Cardiac muscle cell (in vitro differentiated cells and primary cell): Measurements from ENCODE around the gene MRPS18A. TPM values are rescaled to one million over a fixed set of nuclear protein-coding genes. Genes with fewer than 3 reads are reported as not detected.

Source experiments
- DNase-seq, 2 donors: peaks; one replicate each; pipeline versions ENCODE4 v3.0.0 to v3.0.0-alpha.2; 2010 to 2017; ENCODE audit warnings: low read depth in 1 of 2, low spot score in 1 of 2
- H3K27ac ChIP-seq: fragments of 200-600 bp; sonication (generic); 2 replicates; pipeline ENCODE4 v1.5.1; 2016
- H3K27me3 ChIP-seq: fragments of 200-600 bp; sonication (generic); 2 replicates; pipeline ENCODE4 v1.6.0; 2016; ENCODE audit warnings: control low read depth
- H3K36me3 ChIP-seq: fragments of 200-600 bp; sonication (generic); 2 replicates; pipeline ENCODE4 v1.5.1; 2016; ENCODE audit warnings: control low read depth
- H3K4me1 ChIP-seq: fragments of 200-600 bp; sonication (generic); 2 replicates; pipeline ENCODE4 v1.8.1; 2017; ENCODE audit warnings: low read depth, mild to moderate bottlenecking, mixed run types
- H3K4me3 ChIP-seq: fragments of 200-600 bp; sonication (generic); 2 replicates; pipeline ENCODE4 v1.5.1; 2016; ENCODE audit warnings: mild to moderate bottlenecking
- H3K9me3 ChIP-seq: fragments of 200-600 bp; sonication (generic); 2 replicates; pipeline ENCODE4 v1.5.1; 2017; ENCODE audit warnings: low read depth, mild to moderate bottlenecking, control low read depth
- polyA plus RNA-seq: library from polyadenylated mRNA; unstranded; fragments of >200 nt; fragmentation: Nextera tagmentation; extraction: Ambion mirVana; gene quantifications from 2 replicates; pipeline ENCODE4 v1.2.1, GENCODE V29; 2016
- total RNA-seq: library from RNA; depleted of rRNA; stranded (reverse); fragments of >200 nt; gene quantifications from 2 replicates; pipeline ENCODE4 v1.2.3, GENCODE V29; 2016
- TF ChIP-seq, protein P1 (sequence below): IDR thresholded peaks from 2 replicates; pipeline ENCODE4 v1.5.1; 2012; ENCODE audit warnings: low read depth, mild to moderate bottlenecking, low read length

Gene MRPS18A
- total and polyA plus RNA-seq, 2 experiments from 2014 or later = 65.9 to 87.0 TPM

DNA sequence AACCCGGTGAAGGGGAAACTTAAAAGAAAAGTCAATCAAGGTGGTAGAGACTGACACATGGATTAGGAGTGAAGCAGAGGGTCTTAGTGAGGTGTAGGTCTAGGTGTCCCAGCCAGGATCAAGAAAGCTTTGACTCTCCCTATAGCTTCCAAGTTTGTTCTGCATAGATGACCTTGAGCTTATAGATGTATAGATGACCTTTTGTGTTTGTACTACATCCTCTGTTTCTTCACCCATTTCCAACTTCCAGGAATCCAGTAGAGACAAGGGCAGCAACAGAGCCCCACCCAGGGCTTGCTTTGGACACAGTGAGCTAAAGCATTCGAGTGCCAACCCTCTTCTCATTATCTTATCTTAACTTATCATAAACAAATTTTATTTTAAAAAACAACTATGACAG, 1.8 kb upstream of the MRPS18A start:
- Histone ChIP-seq H3K9me3 (no peaks in the 10 kb centered on the region), H3K27ac (no peak overlapping the region), H3K36me3 (no peaks in the 10 kb centered on the region), H3K27me3 (no peaks in the 10 kb centered on the region), H3K4me3 (no peak overlapping the region), H3K4me1 (peaks cover 9% of the 10 kb centered on the region)
- DNase-seq = no peak
- TF ChIP-seq, protein P1, sequence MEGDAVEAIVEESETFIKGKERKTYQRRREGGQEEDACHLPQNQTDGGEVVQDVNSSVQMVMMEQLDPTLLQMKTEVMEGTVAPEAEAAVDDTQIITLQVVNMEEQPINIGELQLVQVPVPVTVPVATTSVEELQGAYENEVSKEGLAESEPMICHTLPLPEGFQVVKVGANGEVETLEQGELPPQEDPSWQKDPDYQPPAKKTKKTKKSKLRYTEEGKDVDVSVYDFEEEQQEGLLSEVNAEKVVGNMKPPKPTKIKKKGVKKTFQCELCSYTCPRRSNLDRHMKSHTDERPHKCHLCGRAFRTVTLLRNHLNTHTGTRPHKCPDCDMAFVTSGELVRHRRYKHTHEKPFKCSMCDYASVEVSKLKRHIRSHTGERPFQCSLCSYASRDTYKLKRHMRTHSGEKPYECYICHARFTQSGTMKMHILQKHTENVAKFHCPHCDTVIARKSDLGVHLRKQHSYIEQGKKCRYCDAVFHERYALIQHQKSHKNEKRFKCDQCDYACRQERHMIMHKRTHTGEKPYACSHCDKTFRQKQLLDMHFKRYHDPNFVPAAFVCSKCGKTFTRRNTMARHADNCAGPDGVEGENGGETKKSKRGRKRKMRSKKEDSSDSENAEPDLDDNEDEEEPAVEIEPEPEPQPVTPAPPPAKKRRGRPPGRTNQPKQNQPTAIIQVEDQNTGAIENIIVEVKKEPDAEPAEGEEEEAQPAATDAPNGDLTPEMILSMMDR = no peak

DNA sequence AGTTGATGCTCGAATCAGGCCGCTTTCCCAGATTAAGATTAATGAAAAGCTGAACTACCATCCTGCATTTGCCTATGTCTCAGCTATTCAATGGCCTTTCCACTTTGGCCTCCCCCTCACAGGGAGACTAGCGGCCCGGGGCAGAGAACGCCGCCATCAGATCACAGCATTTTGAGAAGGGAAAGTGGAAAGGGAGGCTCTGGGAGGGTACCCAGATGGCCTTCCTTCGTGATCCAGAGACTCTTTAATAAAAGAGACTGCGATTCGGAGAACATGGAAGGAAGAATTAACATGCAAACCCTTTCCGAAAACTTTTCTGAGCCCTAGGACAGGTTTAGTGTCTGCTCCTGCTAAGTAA, 533 bp downstream of the MRPS18A start:
- no peaks in the 10 kb centered on the region for H3K9me3 ChIP-seq
- TF ChIP-seq, protein P1 = no peak
- H3K4me3 ChIP-seq = peak overlapping the region; percentile 94
- no peaks in the 10 kb centered on the region for H3K36me3 ChIP-seq
- H3K27ac ChIP-seq = peak overlapping the region; percentile 83
- DNase-seq = no peak
- H3K4me1 ChIP-seq = peaks cover 9% of the 10 kb centered on the region
- H3K27me3 ChIP-seq = no peaks in the 10 kb centered on the region

DNA sequence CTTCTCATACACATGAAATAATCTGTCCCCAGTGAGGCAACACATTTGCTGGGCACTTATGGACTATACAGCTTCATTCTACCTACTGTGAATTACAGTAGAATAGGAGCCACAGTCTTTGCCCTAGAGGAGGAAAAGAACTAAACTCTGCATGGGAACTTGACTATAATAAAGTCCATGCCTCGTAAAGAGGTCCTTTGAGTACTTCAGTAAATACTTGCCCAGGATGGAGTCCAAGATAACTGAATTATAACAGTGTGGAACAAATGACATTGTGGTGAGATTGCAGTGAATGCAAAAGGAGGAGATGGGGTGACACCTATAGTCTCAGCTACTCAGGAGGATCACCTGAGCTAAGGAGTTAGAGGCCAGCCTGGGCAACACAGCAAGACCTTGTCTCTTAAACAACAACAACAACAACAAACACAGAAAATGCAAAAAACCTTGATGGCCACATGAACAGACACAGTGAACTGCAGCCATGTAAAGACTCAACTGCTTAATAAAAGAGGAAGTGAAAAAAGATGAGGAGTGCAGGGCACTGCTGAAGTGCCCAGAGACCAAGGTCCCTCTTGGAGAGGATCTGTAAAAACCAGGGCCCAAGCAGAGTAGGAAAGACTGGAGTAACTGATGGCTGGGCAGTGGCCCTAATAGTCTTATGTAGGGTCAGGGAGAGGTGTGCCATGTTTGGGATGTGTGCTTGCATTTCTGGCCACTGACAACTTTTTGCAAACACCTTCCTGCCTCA, 3.7 kb downstream of the MRPS18A start:
- peaks cover 9% of the 10 kb centered on the region for H3K4me1 ChIP-seq
- H3K9me3 ChIP-seq = no peaks in the 10 kb centered on the region
- H3K4me3 ChIP-seq = no peak overlapping the region
- no peaks in the 10 kb centered on the region for H3K27me3 ChIP-seq
- TF ChIP-seq, protein P1 = no peak
- H3K27ac ChIP-seq = no peak overlapping the region
- no peak for DNase-seq
- no peaks in the 10 kb centered on the region for H3K36me3 ChIP-seq

DNA sequence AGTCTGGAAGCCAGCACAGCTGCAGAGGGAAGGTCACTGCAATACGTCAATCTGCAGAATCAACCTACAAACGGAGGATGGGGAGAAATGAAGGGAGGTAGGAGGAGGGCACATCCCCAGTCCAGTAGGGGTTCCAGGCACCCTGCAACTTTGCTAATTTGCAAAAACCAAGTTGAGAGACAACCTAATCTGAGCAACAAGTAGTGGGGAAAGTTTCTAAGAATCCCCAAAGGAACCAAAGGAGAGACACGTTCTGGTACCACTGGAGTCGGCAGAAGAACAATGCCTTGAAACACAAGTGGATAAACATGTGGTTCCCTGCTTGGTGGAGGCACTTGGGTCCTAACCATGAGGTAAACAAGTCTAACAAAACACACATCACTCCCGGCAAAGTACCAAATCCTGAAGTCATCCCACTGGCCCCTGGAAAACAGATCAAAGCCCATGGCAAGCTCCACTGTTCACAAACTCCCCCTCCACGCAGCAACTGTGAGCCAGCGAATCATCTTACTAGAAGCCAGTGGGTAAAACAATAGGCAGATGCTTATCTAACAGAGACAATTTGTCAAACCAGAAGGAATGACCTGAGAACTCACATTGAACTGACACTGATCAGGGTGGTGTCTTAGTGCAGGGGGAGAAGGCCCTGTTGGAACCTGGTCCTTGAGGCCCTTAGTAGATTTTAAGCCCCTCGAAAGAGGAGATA, 4.7 kb downstream of the MRPS18A start:
- Histone ChIP-seq H3K4me3 (no peak overlapping the region), H3K9me3 (no peaks in the 10 kb centered on the region), H3K4me1 (peaks cover 9% of the 10 kb centered on the region), H3K27ac (no peak overlapping the region), H3K27me3 (no peaks in the 10 kb centered on the region), H3K36me3 (peaks cover 4% of the 10 kb centered on the region)
- TF ChIP-seq, protein P1 = no peak
- no peak for DNase-seq

DNA sequence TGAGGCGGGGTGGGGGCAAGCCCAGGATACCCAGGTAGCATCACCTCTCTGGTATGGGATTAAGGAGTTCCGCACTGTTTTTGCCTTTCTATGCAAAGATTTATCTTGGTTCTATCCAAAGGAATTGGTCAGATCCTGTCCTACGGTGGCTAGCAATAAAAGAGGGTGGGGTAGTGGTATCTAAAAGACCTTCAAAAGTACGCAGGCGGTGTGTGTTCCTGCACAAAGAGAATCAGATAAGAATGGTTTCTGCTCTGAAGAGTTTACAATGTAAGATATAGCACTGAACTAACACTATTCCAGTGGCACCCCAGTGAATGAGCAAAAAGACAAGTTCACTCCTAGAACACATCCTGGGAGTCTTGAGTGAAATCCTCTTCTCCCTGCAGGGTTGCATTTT, 6.3 kb downstream of the MRPS18A start:
- no peaks in the 10 kb centered on the region for H3K9me3 ChIP-seq
- no peak for DNase-seq
- H3K27ac ChIP-seq = no peak overlapping the region
- H3K4me3 ChIP-seq = no peak overlapping the region
- H3K27me3 ChIP-seq = no peaks in the 10 kb centered on the region
- H3K36me3 ChIP-seq = peaks cover 16% of the 10 kb centered on the region
- TF ChIP-seq, protein P1 = no peak
- H3K4me1 ChIP-seq = peaks cover 3% of the 10 kb centered on the region
